Activated naive CD8-positive, alpha-beta T cell (primary cell): Measurements from ENCODE around the gene SPART.
"Not testable (repeated sequence)": the region's sequence is repeated elsewhere in the genome, so short reads cannot be mapped to it uniquely, and the experiment has no call there.

ENCODE experiments used
- H3K27ac Mint-ChIP-seq: one replicate; pipeline ENCODE4 v1.8.0; 2021; ENCODE audit warnings: mixed read lengths
- H3K27me3 Mint-ChIP-seq: one replicate; pipeline ENCODE4 v1.8.0; 2021; ENCODE audit warnings: mixed read lengths
- H3K36me3 Mint-ChIP-seq: one replicate; pipeline ENCODE4 v1.8.0; 2021; ENCODE audit warnings: mixed read lengths
- H3K4me1 Mint-ChIP-seq: one replicate; pipeline ENCODE4 v1.8.0; 2021; ENCODE audit warnings: low read depth, mixed read lengths
- H3K4me3 Mint-ChIP-seq: one replicate; pipeline ENCODE4 v1.8.0; 2021; ENCODE audit warnings: mild to moderate bottlenecking, mixed read lengths
- H3K9me3 Mint-ChIP-seq: one replicate; pipeline ENCODE4 v1.8.0; 2021; ENCODE audit warnings: low read depth, mixed read lengths

Gene SPART

GRCh38 chr13:36310417-36311108, 35.6 kb downstream of the SPART start:
- Mint-ChIP-seq H3K9me3 (no peaks in the 10 kb centered on the region), H3K36me3 (peaks cover 22% of the 10 kb centered on the region), H3K27ac (no peak overlapping the region), H3K4me1 (no peaks in the 10 kb centered on the region), H3K27me3 (no peaks in the 10 kb centered on the region), H3K4me3 (no peak overlapping the region)

GRCh38 chr13:36302289-36302688, 43.9 kb downstream of the SPART start:
- no peak overlapping the region for H3K4me3 Mint-ChIP-seq
- H3K27ac Mint-ChIP-seq: no peak overlapping the region
- H3K9me3 Mint-ChIP-seq: no peaks in the 10 kb centered on the region
- peaks cover 13% of the 10 kb centered on the region for H3K36me3 Mint-ChIP-seq
- H3K27me3 Mint-ChIP-seq: peaks cover 15% of the 10 kb centered on the region
- H3K4me1 Mint-ChIP-seq: peaks cover 9% of the 10 kb centered on the region

DNA sequence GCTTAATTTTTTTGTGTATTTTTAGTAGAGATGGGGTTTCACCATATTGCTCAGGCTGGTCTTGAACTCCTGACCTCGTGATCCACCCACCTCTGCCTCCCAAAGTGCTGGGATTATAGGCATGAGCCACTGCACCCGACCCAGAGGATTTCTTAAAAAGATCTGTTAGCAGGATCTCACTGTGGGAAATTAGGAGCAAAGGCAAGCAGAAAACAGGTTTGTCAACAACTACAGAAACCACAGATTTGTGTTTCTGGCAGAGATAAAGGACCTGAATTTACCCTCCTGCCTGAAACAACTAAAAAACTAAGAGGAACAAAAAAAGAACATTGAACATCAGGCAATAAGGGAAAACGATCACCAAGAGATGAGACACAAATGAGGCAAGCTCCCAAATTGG, 46.7 kb downstream of the SPART start:
- not testable (repeated sequence) for H3K27ac Mint-ChIP-seq, H3K4me3 Mint-ChIP-seq

GRCh38 chr13:36298535-36299068, 47.6 kb downstream of the SPART start:
- Mint-ChIP-seq H3K27me3 (peaks cover 29% of the 10 kb centered on the region), H3K9me3 (no peaks in the 10 kb centered on the region), H3K4me1 (peaks cover 15% of the 10 kb centered on the region), H3K4me3 (peak overlapping the region; percentile 87), H3K36me3 (peaks cover 6% of the 10 kb centered on the region), H3K27ac (no peak overlapping the region)

More for the DNA sequence above, 46.7 kb downstream of the SPART start:
- H3K4me1 Mint-ChIP-seq: peaks cover 15% of the 10 kb centered on the region
- H3K27me3 Mint-ChIP-seq: peaks cover 24% of the 10 kb centered on the region
- H3K9me3 Mint-ChIP-seq, H3K36me3 Mint-ChIP-seq: not testable (repeated sequence)

DNA sequence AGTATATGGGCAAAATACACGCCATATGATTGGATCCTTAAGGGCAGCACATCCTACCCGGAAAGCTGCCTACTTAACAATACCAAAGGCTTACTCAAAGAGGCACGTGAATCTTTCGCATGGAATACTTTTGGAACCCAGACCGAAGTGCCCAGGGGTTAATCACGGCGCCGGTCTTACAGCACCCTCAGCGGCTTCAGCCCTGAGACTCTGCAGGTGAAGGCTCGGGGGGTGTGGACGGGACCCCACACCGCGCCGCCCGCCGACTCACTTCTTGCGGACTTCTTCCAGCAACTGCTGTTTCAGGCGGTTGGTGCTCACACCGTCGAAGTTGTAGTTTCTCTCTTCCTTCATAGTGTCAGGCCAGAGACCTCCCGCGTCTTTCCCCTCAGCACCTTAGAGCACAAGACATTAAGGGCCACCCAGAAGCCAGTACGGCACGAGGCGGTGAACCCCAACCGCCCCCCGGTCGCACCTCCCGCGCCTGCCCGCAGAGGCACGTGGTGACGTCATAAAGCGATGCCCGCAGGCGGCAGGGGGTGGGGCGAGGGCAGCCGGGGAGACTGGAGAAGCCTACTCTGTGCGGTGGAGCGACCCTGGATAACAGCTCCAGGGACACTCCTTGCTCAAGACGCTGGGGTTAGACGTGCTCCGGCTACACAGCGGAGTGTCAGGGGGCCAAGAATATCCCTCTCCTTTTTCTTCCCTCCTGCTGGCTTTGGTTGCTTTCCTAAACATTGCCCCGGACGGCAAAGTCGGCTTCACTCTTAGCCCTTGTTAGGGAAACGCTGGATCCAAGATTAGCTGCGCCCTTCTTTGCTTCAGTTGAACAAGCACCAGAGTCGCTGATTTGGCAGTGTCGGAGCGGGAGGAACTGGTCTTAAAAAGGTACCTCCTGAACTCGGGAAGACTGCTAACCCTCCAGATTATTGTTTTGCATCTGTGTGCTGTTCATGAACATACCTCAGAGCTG, 48.5 kb downstream of the SPART start, which contains the start of gene CCDC169:
Gene CCDC169, minus strand, starts transcription at position 449 of the 973 bp plus-strand sequence. Its CDS starts 95 bp downstream, at position 354.
- Mint-ChIP-seq H3K4me1 (peaks cover 15% of the 10 kb centered on the region), H3K27me3 (peaks cover 33% of the 10 kb centered on the region), H3K27ac (no peak within 1 kb of the TSS), H3K9me3 (no peaks in the 10 kb centered on the region), H3K36me3 (peaks cover 2% of the 10 kb centered on the region), H3K4me3 (peak within 1 kb of the TSS; percentile 87)

- Mint-ChIP-seq H3K9me3 (no peaks in the 10 kb centered on the region), H3K4me1 (peaks cover 15% of the 10 kb centered on the region), H3K27ac (no peak overlapping the region), H3K36me3 (no peaks in the 10 kb centered on the region), H3K27me3 (peaks cover 33% of the 10 kb centered on the region), H3K4me3 (no peak overlapping the region)
These were observed 52.1 kb downstream of the SPART start for GRCh38 chr13:36294096-36294495.

DNA sequence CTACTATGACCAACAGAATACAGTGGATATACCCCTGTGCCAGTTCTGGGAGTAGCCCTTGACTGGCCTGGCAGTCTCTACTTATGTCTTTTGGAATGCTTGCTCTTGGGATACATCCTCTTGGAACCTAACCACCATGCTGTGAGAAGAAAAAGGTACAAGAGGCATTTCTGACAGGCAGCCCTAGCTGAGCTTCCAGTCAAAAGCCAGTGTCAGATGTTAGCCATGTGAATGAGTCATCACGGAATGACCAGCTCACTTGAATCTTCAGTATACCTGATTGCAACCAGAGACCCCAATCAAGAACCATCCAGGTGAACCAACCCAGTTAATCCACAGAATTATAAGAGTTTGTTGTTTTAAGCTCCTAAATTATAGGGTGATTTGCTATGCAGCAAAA, 52.7 kb downstream of the SPART start:
- Mint-ChIP-seq H3K27me3 (peaks cover 28% of the 10 kb centered on the region), H3K36me3 (no peaks in the 10 kb centered on the region), H3K27ac (no peak overlapping the region), H3K4me1 (peaks cover 13% of the 10 kb centered on the region), H3K9me3 (no peaks in the 10 kb centered on the region), H3K4me3 (no peak overlapping the region)

DNA sequence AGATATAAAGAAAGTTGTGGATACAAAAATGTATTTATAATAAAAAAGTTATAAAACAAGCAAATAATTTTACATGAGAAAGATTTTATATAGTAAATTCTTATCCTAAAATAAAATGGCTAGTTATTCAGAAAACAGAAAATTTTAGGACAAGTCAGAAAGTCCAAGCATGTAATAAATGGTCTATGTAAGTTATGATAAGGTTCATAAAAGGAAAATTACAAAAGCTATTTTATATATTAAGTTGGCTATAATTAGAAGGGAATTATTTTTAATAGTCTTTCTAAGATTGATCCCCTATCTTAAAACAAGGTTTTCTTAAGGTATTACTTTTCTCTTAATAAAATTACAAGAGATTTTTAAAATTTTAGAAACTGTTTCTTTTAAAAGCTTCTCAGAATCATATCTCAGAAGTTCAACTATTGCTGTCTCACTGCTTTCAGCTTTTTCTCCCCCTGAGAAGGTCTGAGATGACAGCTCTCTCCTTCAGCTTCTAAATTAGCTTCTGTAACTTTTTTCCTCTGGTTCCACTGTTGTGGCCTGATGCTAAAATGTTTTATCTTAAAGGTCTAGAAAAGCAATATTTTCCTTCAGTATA, 57.3 kb downstream of the SPART start:
- H3K36me3 Mint-ChIP-seq: no peaks in the 10 kb centered on the region
- no peaks in the 10 kb centered on the region for H3K9me3 Mint-ChIP-seq

GRCh38 chr13:36286006-36286405, 60.2 kb downstream of the SPART start:
- no peak overlapping the region for H3K27ac Mint-ChIP-seq
- no peaks in the 10 kb centered on the region for H3K36me3 Mint-ChIP-seq

More for the DNA sequence above, 57.3 kb downstream of the SPART start:
- Mint-ChIP-seq H3K27ac (no peak overlapping the region), H3K4me3 (no peak overlapping the region), H3K27me3 (peaks cover 10% of the 10 kb centered on the region), H3K4me1 (no peaks in the 10 kb centered on the region)

DNA sequence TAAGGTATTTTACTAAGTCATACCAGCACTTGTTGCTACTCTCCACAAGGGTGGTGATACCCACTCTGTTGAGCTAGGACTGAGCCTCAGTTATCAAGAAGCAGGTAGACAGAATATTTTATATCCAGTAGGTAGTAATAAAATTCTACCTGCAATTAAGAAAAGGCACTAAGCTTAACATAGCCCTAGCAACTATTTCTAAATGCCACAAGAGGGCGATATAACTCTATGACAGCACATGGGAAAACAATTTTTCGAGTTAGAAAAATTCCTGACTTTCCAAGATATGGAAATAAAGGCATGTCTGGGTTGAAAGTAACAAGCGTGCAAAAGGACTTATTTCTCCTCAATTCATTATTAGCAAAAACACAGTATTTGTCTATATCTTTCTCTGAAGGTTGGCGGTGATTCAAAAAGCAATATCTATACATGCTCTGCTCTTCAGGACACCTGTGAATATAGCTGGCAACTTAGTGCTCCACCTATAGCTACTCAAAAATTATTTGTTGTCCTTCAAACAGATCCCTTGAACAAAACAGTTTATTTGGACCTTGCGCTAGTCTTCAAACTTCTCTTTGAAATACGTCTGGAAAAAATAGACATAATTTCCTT, 63.3 kb downstream of the SPART start:
- no peak overlapping the region for H3K4me3 Mint-ChIP-seq
- H3K27ac Mint-ChIP-seq: no peak overlapping the region
- H3K4me1 Mint-ChIP-seq: no peaks in the 10 kb centered on the region
- H3K27me3 Mint-ChIP-seq: peaks cover 2% of the 10 kb centered on the region
- no peaks in the 10 kb centered on the region for H3K36me3 Mint-ChIP-seq
- no peaks in the 10 kb centered on the region for H3K9me3 Mint-ChIP-seq

More at GRCh38 chr13:36286006-36286405, 60.2 kb downstream of the SPART start:
- Mint-ChIP-seq H3K9me3 (no peaks in the 10 kb centered on the region), H3K27me3 (peaks cover 5% of the 10 kb centered on the region), H3K4me1 (no peaks in the 10 kb centered on the region), H3K4me3 (no peak overlapping the region)

DNA sequence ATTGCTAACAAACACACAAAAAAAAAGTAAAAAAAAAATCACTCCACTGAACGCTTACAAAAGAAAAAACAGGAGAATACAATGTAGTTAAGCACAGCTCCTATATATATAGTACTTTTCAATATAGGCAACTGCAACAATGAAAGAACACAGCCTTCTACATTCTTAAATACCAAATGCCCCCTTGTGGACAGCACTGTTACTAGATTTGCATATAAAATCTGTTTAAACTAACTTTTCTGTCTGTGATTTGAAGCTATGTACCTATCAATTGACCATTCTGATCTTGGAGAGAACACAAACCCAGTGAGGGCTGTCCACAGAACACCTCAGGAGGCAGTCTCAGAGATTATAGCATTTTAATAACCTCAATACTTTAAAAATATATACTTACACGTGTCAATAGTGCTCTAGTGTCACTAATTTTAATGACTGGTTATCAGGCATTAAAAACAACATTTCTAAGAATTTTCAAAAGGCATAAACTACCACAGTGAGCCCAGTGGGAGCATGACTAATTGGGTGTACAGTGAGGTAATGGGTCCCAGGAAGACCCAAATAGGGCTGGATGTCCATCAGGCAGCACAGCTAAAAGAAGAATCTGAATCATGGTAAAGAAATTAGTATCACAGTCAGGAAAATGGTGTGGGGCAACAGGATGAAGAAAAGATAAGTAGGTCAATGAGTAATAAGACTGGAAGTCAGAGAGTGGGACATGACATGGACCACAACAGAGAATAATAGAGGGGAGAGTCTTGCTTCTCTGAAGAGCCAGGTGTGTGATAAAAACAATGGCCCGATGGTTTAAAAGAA, 70.8 kb downstream of the SPART start:
- Mint-ChIP-seq H3K4me1 (no peaks in the 10 kb centered on the region), H3K36me3 (no peaks in the 10 kb centered on the region), H3K27me3 (peaks cover 1% of the 10 kb centered on the region), H3K27ac (no peak overlapping the region), H3K9me3 (no peaks in the 10 kb centered on the region), H3K4me3 (no peak overlapping the region)

- peaks cover 4% of the 10 kb centered on the region for H3K27me3 Mint-ChIP-seq
- no peaks in the 10 kb centered on the region for H3K36me3 Mint-ChIP-seq
- H3K4me3 Mint-ChIP-seq: no peak overlapping the region
- H3K9me3 Mint-ChIP-seq: no peaks in the 10 kb centered on the region
- no peaks in the 10 kb centered on the region for H3K4me1 Mint-ChIP-seq
- no peak overlapping the region for H3K27ac Mint-ChIP-seq
These were observed 72.8 kb downstream of the SPART start for GRCh38 chr13:36273431-36273830.

- Mint-ChIP-seq H3K4me3 (no peak overlapping the region), H3K27ac (no peak overlapping the region), H3K9me3 (no peaks in the 10 kb centered on the region), H3K4me1 (no peaks in the 10 kb centered on the region), H3K36me3 (no peaks in the 10 kb centered on the region), H3K27me3 (no peaks in the 10 kb centered on the region)
These were observed 84.2 kb downstream of the SPART start for GRCh38 chr13:36261976-36262375.

GRCh38 chr13:36261011-36261410, 85.2 kb downstream of the SPART start:
- no peaks in the 10 kb centered on the region for H3K4me1 Mint-ChIP-seq
- no peak overlapping the region for H3K4me3 Mint-ChIP-seq
- no peaks in the 10 kb centered on the region for H3K27me3 Mint-ChIP-seq

More at GRCh38 chr13:36261011-36261410, 85.2 kb downstream of the SPART start:
- Mint-ChIP-seq H3K27ac (no peak overlapping the region), H3K36me3 (no peaks in the 10 kb centered on the region), H3K9me3 (no peaks in the 10 kb centered on the region)
